Activated CD4-positive, alpha-beta T cell treated with anti-CD3 and anti-CD28 coated beads, Interleukin-2, Interleukin-4, amounts not matched to agents 100 ng/mL and 50 ng/mL, durations not matched to agents 16 hours and 8 hours (primary cell): Measurements from ENCODE around the gene FAM107B.
"Not testable (repeated sequence)": the region's sequence is repeated elsewhere in the genome, so short reads cannot be mapped to it uniquely, and the experiment has no call there.

Experiments
- DNase-seq: peaks from one replicate; pipeline ENCODE4 v3.0.0-alpha.2; 2020; ENCODE audit warnings: low spot score

Gene FAM107B

GRCh38 chr10:14736043-14736442 is 38.7 kb downstream of the FAM107B start:
- DNase-seq: no peak

- no peak for DNase-seq
Measured at GRCh38 chr10:14731875-14732512, 42.7 kb downstream of the FAM107B start.

GRCh38 chr10:14728346-14728745 is 46.4 kb downstream of the FAM107B start:
- no peak for DNase-seq

- DNase-seq: no peak
Measured at GRCh38 chr10:14727924-14728323, 46.8 kb downstream of the FAM107B start.

GRCh38 chr10:14727465-14727864 is 47.2 kb downstream of the FAM107B start:
- DNase-seq: no peak

GRCh38 chr10:14724931-14725330 is 49.8 kb downstream of the FAM107B start:
- DNase-seq: no peak

GRCh38 chr10:14723052-14723689 is 51.5 kb downstream of the FAM107B start:
- no peak for DNase-seq

GRCh38 chr10:14717552-14717951 is 57.1 kb downstream of the FAM107B start:
- DNase-seq: no peak

GRCh38 chr10:14712991-14713424 is 61.7 kb downstream of the FAM107B start:
- no peak for DNase-seq

- not testable (repeated sequence) for DNase-seq
Measured at GRCh38 chr10:14709344-14709743, 65.4 kb downstream of the FAM107B start.

- DNase-seq: no peak
Measured at GRCh38 chr10:14707481-14707880, 67.2 kb downstream of the FAM107B start.

- DNase-seq: no peak
Measured at GRCh38 chr10:14705548-14706230, 69.0 kb downstream of the FAM107B start.

- DNase-seq: no peak
Measured at GRCh38 chr10:14703631-14704001, 71.1 kb downstream of the FAM107B start.

GRCh38 chr10:14701466-14701865 is 73.2 kb downstream of the FAM107B start:
- DNase-seq: no peak

- no peak for DNase-seq
Measured at GRCh38 chr10:14700546-14700945, 74.2 kb downstream of the FAM107B start.

GRCh38 chr10:14699482-14699881 is 75.2 kb downstream of the FAM107B start:
- no peak for DNase-seq

- no peak for DNase-seq
Measured at GRCh38 chr10:14698829-14699170, 75.9 kb downstream of the FAM107B start.

GRCh38 chr10:14698111-14698828 is 76.4 kb downstream of the FAM107B start:
- no peak for DNase-seq

- DNase-seq: no peak
Measured at GRCh38 chr10:14697281-14697680, 77.4 kb downstream of the FAM107B start.

GRCh38 chr10:14696821-14697220 is 77.9 kb downstream of the FAM107B start:
- DNase-seq: no peak

GRCh38 chr10:14695847-14696480 is 78.7 kb downstream of the FAM107B start:
- no peak for DNase-seq

GRCh38 chr10:14693891-14694290 is 80.8 kb downstream of the FAM107B start:
- no peak for DNase-seq
